Measurements from ENCODE around the gene TAT.

The TAT gene

DNA sequence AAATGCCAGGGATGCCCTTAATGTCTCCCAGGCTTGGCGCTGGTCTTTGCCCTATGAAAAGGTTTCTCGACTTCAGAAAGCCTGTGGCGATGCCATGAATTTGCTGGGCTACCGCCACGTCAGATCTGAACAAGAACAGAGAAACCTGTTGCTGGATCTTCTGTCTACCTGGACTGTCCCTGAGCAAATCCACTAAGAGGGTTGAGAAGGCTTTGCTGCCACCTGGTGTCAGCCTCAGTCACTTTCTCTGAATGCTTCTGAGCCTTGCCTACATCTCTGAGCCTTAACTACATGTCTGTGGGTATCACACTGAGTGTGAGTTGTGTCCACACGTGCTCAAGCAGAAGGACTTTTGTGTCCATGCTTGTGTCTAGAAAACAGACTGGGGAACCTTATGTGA is 39.2 kb downstream of the TAT start:
- no peak for DNase-seq (ENCODE audit: low read depth in 2 of 2)

DNA sequence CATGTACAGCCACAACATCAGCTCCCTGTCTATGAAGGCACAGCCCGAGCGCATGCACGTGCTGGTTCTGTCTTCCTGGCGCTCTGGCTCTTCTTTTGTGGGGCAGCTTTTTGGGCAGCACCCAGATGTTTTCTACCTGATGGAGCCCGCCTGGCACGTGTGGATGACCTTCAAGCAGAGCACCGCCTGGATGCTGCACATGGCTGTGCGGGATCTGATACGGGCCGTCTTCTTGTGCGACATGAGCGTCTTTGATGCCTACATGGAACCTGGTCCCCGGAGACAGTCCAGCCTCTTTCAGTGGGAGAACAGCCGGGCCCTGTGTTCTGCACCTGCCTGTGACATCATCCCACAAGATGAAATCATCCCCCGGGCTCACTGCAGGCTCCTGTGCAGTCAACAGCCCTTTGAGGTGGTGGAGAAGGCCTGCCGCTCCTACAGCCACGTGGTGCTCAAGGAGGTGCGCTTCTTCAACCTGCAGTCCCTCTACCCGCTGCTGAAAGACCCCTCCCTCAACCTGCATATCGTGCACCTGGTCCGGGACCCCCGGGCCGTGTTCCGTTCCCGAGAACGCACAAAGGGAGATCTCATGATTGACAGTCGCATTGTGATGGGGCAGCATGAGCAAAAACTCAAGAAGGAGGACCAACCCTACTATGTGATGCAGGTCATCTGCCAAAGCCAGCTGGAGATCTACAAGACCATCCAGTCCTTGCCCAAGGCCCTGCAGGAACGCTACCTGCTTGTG is 40.0 kb downstream of the TAT start:
- no peak for DNase-seq (ENCODE audit: low read depth in 2 of 2)

DNA sequence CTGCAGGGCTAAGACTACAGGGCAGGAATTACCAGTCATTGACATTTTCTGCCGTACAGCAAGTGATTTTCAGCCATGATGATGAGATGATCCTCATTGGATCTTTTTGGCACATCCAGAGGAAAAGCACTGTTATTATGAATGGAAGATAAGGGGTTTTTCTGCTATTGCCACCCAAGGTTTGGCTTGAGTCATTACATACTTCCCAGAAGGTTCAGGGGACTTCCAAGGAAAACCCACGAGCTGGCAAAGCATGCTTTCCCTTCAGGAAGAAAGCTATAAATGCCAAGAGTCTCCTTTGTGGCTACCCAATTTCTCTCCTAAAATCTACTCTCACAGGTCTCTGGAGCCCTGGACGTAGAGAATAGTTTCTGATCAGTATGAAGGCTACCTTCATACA is 44.5 kb downstream of the TAT start:
- DNase-seq (ENCODE audit: low read depth in 2 of 2), result no peak

DNA sequence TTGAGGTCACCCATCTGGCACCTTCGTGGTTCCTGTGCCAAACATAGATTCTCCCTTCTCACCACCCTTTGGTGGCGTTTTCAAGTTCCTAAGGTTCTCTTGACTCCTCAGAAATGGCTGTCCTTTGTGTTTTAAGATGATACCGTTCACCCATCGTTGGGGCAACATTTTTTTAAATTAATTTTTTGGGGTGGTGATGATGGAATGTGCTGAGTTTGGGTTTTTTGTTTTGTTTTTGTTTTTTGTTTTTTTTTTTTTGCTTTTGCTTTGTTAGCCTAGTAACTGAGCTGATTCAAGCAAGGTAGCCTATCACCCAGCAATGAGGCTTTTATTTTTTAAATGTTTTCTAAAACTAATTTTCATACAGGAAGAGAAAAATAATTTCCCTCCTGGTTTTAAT is 48.0 kb downstream of the TAT start:
- no peak for DNase-seq (ENCODE audit: low read depth in 2 of 2)

DNA sequence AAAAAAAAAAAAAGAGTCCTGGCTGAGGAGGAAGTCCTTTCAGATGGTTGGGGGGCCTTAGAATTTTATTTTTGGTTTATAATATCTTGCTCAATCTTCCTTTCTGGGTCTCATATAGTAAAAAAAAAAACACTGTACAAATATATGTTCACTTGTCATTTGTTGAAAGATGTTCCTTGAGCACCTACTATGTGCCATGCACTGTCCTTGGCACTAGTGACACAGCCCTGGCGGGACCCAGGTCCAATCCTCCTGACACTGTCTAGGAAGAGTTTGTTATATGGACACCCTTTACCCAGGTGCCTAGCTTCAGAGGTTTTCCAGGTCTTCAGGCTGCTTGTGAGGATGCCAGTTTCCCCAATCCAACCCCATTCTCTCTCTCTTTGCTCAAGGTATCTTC is 48.6 kb downstream of the TAT start:
- no peak for DNase-seq (ENCODE audit: low read depth in 2 of 2)

DNA sequence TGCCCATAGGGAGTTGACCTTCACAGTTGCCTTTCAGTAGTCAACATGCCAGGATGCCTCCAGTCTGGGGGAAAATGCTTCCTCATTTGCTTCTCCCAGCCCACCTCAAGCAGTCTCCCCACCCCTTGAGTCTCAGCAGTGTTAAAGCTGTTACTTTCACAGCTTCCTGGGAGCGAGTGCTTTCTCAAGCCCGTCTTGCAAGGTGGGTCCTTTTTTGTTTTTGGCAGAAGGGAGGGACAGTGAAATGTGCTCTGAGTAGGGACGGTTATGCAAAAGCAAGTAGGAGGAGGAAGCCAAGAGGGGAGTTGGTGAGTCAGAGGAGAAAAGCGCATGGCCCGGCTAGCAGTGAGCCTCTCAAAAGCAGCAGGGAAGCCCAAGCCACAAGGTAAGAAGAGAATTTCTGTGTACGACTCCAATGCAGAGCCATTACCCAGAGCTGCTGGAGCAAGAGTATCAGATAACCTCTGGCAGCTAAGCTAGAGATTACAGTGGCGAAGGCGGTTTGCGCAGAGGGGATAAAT is 50.7 kb downstream of the TAT start, which contains the start of gene CHST4:
TSS of gene CHST4 (plus strand) at position 316 of the 521 bp plus-strand sequence. CDS start 10,252 bp downstream, outside the sequence.
- no peak for DNase-seq (ENCODE audit: low read depth in 2 of 2)

DNA sequence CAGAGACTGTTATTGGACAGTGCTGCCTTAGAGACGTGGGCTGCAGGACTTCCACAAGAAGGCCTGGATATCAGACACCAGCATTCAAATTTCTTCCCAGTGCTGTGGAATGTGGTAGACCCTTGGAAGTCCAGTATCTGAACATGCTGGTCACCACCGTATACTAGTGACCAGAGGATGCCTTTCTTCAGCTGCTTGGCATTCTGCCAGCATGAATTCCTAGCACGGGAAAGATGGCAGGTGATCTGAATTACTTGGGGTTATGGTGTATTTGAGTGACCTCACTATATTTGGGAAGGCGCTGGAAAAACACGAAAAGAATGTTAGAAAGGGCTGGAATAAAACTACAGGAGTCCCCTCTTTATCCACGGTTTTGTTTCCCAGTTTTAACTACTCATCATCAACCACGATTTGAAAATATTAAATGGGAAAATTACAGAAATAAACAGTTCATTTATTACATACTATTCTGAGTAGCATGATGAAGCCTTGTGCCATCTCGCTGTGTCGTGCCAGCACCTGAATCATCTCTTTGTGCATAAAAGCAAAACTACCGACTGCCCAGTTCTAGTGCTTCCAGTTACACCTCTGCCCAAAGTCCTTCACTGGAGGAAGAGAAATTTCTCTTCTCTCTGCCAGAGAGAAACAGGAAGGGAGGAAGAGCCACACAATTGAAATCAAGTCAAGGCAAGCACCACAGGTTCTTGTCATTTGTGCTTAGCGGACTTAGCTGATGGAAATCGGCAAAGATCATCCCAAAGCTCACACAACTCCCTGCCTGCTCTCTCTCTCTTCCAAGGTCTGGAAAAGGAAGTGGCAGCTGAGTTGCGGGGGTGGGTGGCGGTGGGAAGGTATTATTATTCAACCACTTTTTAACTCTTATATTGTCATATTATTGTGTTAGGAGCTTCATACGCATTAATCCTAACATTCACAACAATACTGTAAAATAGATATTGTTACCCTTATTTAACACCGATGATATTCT is 52.0 kb downstream of the TAT start:
- no peak for DNase-seq (ENCODE audit: low read depth in 2 of 2)

DNA sequence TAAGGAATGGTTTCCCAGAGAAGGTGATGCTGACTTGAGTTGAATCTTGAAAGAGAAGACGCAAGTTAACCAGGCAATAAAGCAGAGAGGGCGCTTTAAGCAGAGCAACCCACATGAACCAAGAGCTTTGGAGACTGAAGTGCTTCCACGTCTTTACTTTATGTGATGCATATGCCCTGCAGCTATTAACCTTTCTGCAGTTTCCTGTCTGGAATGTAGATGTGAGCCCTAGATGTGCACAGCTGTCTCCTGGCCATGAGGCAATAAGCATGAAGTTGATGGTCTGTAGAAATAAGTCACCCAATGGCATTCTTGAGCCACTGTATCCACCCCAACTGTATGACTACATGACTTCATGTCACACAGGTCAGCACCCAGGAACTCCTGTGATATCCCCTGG is 56.3 kb downstream of the TAT start:
- DNase-seq (ENCODE audit: low read depth in 2 of 2), result no peak
